ENCODE results near the gene ATP8A2.
"Not testable (repeated sequence)": the region's sequence is repeated elsewhere in the genome, so short reads cannot be mapped to it uniquely, and the experiment has no call there.

ATP8A2 gene

GRCh38 chr13:25783601-25784024, 411.8 kb downstream of the ATP8A2 start:
- in situ Hi-C loops (cut with MboI; ENCODE audit: low sequenced_read_pairs) = no loop called here

GRCh38 chr13:25784119-25784518, 412.3 kb downstream of the ATP8A2 start:
- in situ Hi-C loops (cut with MboI; ENCODE audit: low sequenced_read_pairs) = no loop called here

GRCh38 chr13:25790137-25790536, 418.4 kb downstream of the ATP8A2 start:
- in situ Hi-C loops (cut with MboI; ENCODE audit: low sequenced_read_pairs) = not testable (repeated sequence)

GRCh38 chr13:25795277-25795676, 423.5 kb downstream of the ATP8A2 start:
- in situ Hi-C loops (cut with MboI; ENCODE audit: low sequenced_read_pairs) = no loop called here

- in situ Hi-C loops (cut with MboI; ENCODE audit: low sequenced_read_pairs) = no loop called here
Observed at GRCh38 chr13:25796474-25796873, 424.7 kb downstream of the ATP8A2 start.

- in situ Hi-C loops (cut with MboI; ENCODE audit: low sequenced_read_pairs) = no loop called here
Observed at GRCh38 chr13:25798998-25799397, 427.2 kb downstream of the ATP8A2 start.

GRCh38 chr13:25800523-25800922, 428.7 kb downstream of the ATP8A2 start:
- in situ Hi-C loops (cut with MboI; ENCODE audit: low sequenced_read_pairs) = no loop called here

- in situ Hi-C loops (cut with MboI; ENCODE audit: low sequenced_read_pairs) = no loop called here
Observed at GRCh38 chr13:25802579-25802978, 430.8 kb downstream of the ATP8A2 start.

- in situ Hi-C loops (cut with MboI; ENCODE audit: low sequenced_read_pairs) = no loop called here
Observed at GRCh38 chr13:25803641-25804040, 431.9 kb downstream of the ATP8A2 start.

GRCh38 chr13:25806264-25806974, 434.6 kb downstream of the ATP8A2 start:
- in situ Hi-C loops (cut with MboI; ENCODE audit: low sequenced_read_pairs) = no loop called here

GRCh38 chr13:25807562-25807961, 435.8 kb downstream of the ATP8A2 start:
- in situ Hi-C loops (cut with MboI; ENCODE audit: low sequenced_read_pairs) = no loop called here

- in situ Hi-C loops (cut with MboI; ENCODE audit: low sequenced_read_pairs) = no loop called here
Observed at GRCh38 chr13:25811506-25811905, 439.7 kb downstream of the ATP8A2 start.

- in situ Hi-C loops (cut with MboI; ENCODE audit: low sequenced_read_pairs) = no loop called here
Observed at GRCh38 chr13:25816239-25816638, 444.5 kb downstream of the ATP8A2 start.

- in situ Hi-C loops (cut with MboI; ENCODE audit: low sequenced_read_pairs) = no loop called here
Observed at GRCh38 chr13:25819856-25820530, 448.2 kb downstream of the ATP8A2 start.

- in situ Hi-C loops (cut with MboI; ENCODE audit: low sequenced_read_pairs) = no loop called here
Observed at GRCh38 chr13:25821776-25822175, 450.0 kb downstream of the ATP8A2 start.

GRCh38 chr13:25827221-25827620, 455.4 kb downstream of the ATP8A2 start:
- in situ Hi-C loops (cut with MboI; ENCODE audit: low sequenced_read_pairs) = loop anchor here (25.0 kb wide), 1 partner anchor 235 kb away; the partner anchor contains the start of gene SHISA2

GRCh38 chr13:25827831-25828465, 456.2 kb downstream of the ATP8A2 start:
- in situ Hi-C loops (cut with MboI; ENCODE audit: low sequenced_read_pairs) = loop anchor here (25.0 kb wide), 1 partner anchor 234 kb away; the partner anchor contains the start of gene SHISA2

GRCh38 chr13:25833761-25834160, 462.0 kb downstream of the ATP8A2 start:
- in situ Hi-C loops (cut with MboI; ENCODE audit: low sequenced_read_pairs) = loop anchor here (25.0 kb wide), 1 partner anchor 229 kb away; the partner anchor contains the start of gene SHISA2

- in situ Hi-C loops (cut with MboI; ENCODE audit: low sequenced_read_pairs) = loop anchor here (25.0 kb wide), 1 partner anchor 226 kb away; the partner anchor contains the start of gene SHISA2
Observed at GRCh38 chr13:25836574-25837336, 465.0 kb downstream of the ATP8A2 start.

- in situ Hi-C loops (cut with MboI; ENCODE audit: low sequenced_read_pairs) = loop anchor here (25.0 kb wide), 1 partner anchor 223 kb away; the partner anchor contains the start of gene SHISA2
Observed at GRCh38 chr13:25839371-25839770, 467.6 kb downstream of the ATP8A2 start.

GRCh38 chr13:25840261-25840660, 468.5 kb downstream of the ATP8A2 start:
- in situ Hi-C loops (cut with MboI; ENCODE audit: low sequenced_read_pairs) = loop anchor here (25.0 kb wide), 1 partner anchor 222 kb away; the partner anchor contains the start of gene SHISA2
